Suppressor macrophage (primary cell): ENCODE results near the gene SLC16A8.
A peak's percentile ranks its signal among the peaks of the same experiment; 100 is the strongest.
"Not testable (repeated sequence)": the region's sequence is repeated elsewhere in the genome, so short reads cannot be mapped to it uniquely, and the experiment has no call there.

Experiments
- DNase-seq, 4 experiments: peaks; one replicate each; pipeline ENCODE4 v3.0.0-alpha.2; 2020 to 2022

The SLC16A8 gene

GRCh38 chr22:38086001-38086845 lies 2.2 kb upstream of the SLC16A8 start:
- DNase-seq = no peak

- no peak for DNase-seq
Measured at GRCh38 chr22:38085501-38085900, 1.5 kb upstream of the SLC16A8 start.

GRCh38 chr22:38085056-38085455 lies 1.1 kb upstream of the SLC16A8 start:
- no peak for DNase-seq

- DNase-seq = no peak
Measured at GRCh38 chr22:38082986-38083710, 836 bp downstream of the SLC16A8 start.

- DNase-seq = peak; percentile 21 to 63 (median 49)
Measured at GRCh38 chr22:38081941-38082828, 1.8 kb downstream of the SLC16A8 start.

GRCh38 chr22:38081636-38081940 lies 2.4 kb downstream of the SLC16A8 start:
- DNase-seq = no peak

GRCh38 chr22:38080850-38081635 lies 2.9 kb downstream of the SLC16A8 start:
- peak in 3 of 4 experiments; percentile 46 to 68 (median 55) for DNase-seq

GRCh38 chr22:38080474-38080849 lies 3.5 kb downstream of the SLC16A8 start:
- DNase-seq = no peak

GRCh38 chr22:38079804-38080203 lies 4.2 kb downstream of the SLC16A8 start:
- no peak for DNase-seq

GRCh38 chr22:38079208-38079607 lies 4.8 kb downstream of the SLC16A8 start:
- DNase-seq = not testable (repeated sequence)

- DNase-seq = no peak
Measured at GRCh38 chr22:38078046-38078840, 5.7 kb downstream of the SLC16A8 start.

- no peak for DNase-seq
Measured at GRCh38 chr22:38077595-38077994, 6.4 kb downstream of the SLC16A8 start.

GRCh38 chr22:38077096-38077495 lies 6.9 kb downstream of the SLC16A8 start:
- no peak for DNase-seq

- no peak for DNase-seq
Measured at GRCh38 chr22:38075961-38076360, 8.0 kb downstream of the SLC16A8 start.

GRCh38 chr22:38075105-38075825 lies 8.7 kb downstream of the SLC16A8 start:
- no peak for DNase-seq

- no peak for DNase-seq
Measured at GRCh38 chr22:38074181-38075104, 9.5 kb downstream of the SLC16A8 start.

- DNase-seq = no peak
Measured at GRCh38 chr22:38073150-38074130, 10.5 kb downstream of the SLC16A8 start.
